Right ventricle myocardium inferior (tissue), 1 donor: ENCODE results near the gene RASSF4. TPM values are rescaled to one million over a fixed set of nuclear protein-coding genes. Genes with fewer than 3 reads are reported as not detected.

ENCODE experiments used
- ATAC-seq: fragments of 200-7000 bp; cut with Tn5 transposase; one replicate; pipeline ENCODE4 v1.9.1; 2020; ENCODE audit warnings: mild to moderate bottlenecking, moderate library complexity
- DNase-seq: peaks from one replicate; pipeline ENCODE4 v3.0.0; 2021; ENCODE audit errors: missing footprints
- intact Hi-C: fragments of 100-400 bp; cut with DNase I; formaldehyde crosslinking; loops from one replicate; pipeline ENCODE4 v1.11.0; 2022
- long read RNA-seq: library from polyadenylated mRNA; unstranded; transcript quantifications from one replicate; pipeline ENCODE4 v2.0.0, GENCODE V29; 2021
- total RNA-seq: library from RNA; stranded (reverse); fragmentation: NEBNext Ultra II Directional; extraction: Animal tissue kit (Norgen Biotek cat#: 25700); gene quantifications from one replicate; pipeline ENCODE4 v1.2.1, GENCODE V29; 2021
- donor health status: DM: no; HTN: yes; CAD: no; lungs with severe emphysema.

Gene RASSF4, protein sequence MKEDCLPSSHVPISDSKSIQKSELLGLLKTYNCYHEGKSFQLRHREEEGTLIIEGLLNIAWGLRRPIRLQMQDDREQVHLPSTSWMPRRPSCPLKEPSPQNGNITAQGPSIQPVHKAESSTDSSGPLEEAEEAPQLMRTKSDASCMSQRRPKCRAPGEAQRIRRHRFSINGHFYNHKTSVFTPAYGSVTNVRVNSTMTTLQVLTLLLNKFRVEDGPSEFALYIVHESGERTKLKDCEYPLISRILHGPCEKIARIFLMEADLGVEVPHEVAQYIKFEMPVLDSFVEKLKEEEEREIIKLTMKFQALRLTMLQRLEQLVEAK
- total RNA-seq, result 91.5 TPM
- long read RNA-seq, full-length matches to known transcripts, result 32 of 84 reads
- long read RNA-seq, partial matches to known transcripts, result 8 of 84 reads
- long read RNA-seq, other reads (novel, unspliced or antisense), result 44 of 84 reads

DNA sequence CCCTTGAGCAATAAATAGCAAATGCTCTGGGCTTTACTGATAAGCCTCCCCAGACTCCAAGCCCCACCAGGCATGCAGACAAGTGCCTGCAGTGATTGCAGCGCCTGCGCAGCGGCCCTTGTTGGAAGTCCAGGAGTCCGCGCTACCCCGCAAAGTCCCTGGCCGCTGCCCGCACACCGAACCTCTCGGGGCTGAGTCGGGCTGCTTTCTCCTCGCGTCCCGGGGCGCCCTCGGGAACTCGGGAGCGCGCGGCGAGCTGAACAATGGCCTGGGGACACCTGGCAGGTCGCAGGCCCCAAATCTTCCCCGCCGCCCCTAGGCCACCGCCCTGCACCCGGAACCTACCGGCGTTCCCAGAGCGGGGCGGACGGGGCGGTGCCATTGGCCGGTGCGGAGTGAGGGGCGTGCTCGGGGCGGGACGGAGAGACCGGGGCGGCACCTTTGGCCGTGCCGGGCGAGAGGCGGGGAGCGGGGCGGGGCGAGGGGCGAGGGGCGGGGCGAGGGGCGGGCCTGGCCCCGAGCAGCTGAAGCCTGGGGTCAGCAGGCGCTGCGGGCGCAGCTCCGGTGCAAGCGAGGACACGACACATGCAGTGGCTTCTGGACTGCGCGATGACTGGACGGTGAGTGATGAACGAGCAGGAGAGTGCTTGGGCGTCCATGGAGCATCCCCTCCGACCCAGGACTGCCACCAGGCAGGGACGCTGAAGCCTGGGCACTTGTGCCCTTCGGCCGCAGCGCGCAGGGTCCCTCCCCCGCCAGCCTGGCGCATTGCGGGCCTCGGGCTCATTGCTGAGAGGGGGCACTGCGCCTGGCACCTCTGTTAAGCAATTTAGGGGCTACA is at the start of gene RASSF4:
Gene RASSF4, plus strand, starts transcription at position 556 of the 841 bp plus-strand sequence. CDS start 10,401 bp downstream, outside the sequence.
- intact Hi-C loops, result loop anchor here (2.0 kb wide), 1 partner anchor 17 kb away; no protein-coding TSS in a partner anchor
- ATAC-seq (peak; percentile 91), DNase-seq (peak; percentile 97)

DNA sequence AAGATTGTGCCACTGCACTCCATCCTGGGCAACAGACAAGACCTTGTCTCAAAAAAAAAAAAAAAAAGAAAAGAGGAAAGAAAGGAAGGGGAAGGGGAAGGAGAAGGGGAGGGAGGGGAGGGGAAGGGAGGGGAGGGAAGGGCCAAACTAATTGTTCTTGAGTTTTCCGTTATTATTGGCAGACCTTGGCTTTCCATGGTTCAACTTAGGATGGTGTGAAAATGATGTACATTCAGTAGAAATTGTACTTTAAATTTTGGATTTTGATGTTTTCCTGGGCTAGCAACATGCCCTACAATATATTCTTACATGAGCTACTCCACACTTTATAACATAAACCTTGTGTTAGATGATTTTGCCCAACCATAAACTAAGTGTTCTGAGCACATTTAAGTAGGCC is 49.7 kb upstream of the RASSF4 start:
- intact Hi-C loops, result no loop called here
- ATAC-seq, result no peak

DNA sequence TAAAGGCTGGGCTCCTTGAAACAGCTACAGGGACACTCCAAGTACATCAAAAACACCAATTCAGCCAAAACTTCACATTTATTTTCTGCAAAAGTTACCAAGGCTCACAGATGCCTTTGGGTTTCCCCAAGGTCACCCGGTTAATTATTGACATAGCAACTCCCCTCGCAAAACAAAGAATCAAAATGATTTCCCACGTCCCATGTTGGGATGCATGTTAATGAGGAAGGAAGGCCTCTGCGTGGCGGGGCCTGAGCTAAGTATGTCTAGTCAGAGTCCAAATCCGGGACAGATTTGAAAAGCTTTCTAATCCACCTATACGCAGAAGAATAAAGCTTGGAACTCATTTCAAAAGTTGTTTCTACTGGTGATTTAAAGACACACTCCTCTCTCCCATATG is 49.0 kb upstream of the RASSF4 start:
- ATAC-seq (no peak), DNase-seq (no peak)
- intact Hi-C loops, result no loop called here

More for the DNA sequence above, 49.7 kb upstream of the RASSF4 start:
- DNase-seq, result no peak

DNA sequence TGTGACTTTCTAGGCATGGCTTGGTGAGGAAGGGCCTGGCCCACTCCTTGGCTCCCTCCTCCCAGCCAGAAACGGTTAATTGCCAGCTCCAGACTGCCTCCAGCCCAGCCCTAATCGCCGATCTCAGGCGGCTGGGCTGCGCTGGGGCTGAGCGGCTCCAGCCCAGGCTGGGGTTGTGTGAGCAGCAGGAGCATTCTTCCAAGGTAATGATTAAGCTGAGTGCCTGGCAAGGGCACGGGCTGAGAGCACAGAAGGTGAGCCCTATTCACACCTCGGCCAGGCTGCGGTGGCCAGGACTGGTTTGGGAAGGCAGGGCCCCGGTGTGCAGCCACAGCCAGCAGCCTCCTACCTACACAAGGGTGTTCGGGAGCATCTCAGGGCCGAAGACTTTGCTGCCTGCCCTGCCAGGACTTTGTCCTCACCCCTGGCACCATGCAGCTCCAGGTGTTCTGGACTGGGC is 48.5 kb upstream of the RASSF4 start, which contains the start of gene TMEM72:
Gene TMEM72, plus strand, starts transcription at position 257 of the 460 bp plus-strand sequence. Its CDS starts 176 bp downstream, at position 433.
- ATAC-seq, result peak; percentile 77
- intact Hi-C loops, result no loop called here
- DNase-seq, result no peak

DNA sequence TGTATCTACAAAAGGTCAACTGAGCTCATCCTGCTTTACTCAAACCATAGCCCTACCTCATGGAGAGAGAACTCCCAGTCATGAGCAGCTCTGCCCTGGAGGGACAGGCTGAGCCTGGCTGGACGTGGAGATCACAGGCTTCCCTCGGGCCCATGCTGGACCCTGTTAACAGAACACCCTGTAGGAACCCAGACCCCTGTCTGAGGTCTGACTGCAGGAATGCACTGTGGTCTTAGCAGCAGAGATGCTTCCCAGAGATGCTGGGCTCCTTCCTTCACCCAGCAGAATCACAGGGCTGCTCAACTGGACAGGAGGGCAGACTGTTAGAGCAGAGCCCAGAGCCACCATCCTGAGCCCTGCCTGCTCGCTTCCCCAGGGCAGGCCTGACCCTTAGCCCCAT is 47.7 kb upstream of the RASSF4 start:
- intact Hi-C loops, result no loop called here
- ATAC-seq (no peak), DNase-seq (no peak)

DNA sequence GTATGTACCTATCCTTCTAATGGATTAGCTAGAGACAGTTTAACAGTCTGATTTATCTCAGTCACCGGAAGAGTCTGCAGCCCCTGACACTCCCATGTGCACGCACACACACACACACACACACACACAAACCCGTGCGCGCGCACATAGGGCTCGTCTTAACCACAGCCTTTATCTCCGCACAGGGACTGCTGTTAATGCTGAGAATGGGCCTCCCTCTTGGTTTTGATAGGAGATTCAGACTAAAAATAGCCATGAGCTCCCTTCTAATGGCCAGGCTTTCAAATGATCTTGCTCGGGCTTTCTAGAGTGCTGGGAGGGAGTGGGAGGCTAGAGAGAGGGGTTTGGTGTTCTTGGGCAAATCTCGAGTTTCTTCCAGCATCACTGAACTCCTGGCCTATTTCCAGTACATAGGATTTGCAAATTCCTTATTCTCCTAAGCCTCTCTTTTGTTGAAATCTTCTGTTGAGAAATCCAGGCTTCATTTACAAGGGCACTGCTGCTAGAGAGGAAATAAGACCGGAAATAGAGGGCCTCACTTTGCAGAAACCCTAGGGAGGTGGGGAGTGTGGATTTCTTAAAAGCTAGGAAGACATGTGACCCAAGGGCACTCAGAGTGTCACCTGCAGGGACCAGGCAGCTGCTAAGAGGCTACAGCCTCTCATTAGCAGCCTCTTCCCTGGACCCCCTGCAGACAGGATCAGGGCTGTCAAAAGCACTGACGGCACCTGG is 46.1 kb upstream of the RASSF4 start:
- intact Hi-C loops, result no loop called here
- ATAC-seq, result peak; percentile 15

DNA sequence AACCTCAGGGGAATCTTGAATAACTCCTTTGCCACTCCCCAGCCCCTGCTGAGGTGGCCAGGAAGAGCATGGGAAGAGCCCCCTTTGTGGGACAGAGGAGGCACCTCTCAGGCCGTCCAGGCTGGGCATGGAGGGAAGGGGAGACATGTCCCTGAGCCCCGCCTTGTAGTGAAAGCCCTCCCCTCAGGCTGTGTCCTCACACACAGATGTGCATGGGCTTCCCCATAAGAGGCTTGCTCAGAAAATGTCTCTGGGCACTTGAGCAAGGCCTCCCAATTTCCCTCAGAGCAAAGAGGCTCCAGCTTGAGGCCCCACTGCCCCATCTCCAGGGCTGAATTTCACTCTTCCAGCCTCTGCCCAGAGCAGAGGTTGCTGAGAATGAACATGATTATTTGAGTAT is 44.7 kb upstream of the RASSF4 start:
- no peak for ATAC-seq
- no peak for DNase-seq
- intact Hi-C loops, result no loop called here

More for the DNA sequence above, 46.1 kb upstream of the RASSF4 start:
- no peak for DNase-seq

DNA sequence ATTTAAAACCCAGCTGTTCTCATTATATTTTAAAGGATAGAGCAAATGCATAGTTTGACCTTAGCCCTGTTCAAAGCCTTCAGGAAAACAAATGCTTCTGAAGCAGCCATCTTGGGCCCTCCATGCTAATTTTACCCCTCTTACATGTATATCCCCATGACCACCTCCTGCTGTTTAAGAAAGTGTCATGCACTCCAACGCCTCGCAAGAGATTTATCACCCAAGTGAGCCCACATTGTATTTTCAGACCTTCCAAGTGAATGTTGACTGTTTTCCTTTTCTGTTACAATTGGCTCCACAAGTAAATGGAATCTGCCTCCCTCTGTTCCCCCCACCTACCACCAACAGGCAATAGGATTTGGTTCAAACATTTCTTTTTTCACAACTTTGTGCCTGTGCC is 43.2 kb upstream of the RASSF4 start:
- intact Hi-C loops, result no loop called here
- ATAC-seq (no peak), DNase-seq (no peak)

DNA sequence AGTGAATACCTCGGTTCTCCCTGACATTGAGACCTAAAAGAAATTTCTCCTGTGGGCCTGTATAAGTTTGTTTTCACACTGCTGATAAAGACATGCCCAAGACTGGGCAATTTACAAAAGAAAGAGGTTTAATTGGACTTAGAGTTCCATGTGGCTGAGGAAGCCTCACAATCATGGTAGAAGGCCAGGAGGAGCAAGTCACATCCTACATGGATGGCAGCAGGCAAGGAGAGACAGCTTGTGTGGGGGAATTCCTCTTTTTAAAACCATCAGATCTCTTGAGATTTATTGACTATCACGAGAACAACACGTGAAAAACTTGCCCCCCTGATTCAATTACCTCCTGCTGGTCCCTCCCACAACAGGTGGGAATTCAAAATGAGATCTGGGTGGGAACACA is 41.8 kb upstream of the RASSF4 start:
- no peak for ATAC-seq
- no peak for DNase-seq

DNA sequence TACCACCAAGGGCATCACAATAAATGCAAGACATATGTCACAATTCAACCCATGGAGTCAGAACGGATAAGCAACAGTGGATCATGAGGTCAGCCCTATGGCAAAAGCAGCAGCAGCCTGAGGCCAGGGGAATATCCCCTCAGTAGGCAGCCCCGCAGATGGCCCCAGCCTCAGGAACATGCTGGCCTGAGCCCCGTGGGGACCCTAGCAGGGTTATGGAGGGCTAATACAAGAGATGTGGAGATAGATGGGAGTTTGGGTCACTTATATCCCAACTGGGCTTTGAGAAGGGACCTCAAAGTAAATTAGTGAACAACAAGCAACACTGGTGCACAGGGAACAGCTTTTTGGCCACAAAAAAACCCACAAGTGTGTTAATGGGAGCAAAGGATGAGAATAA is 39.4 kb upstream of the RASSF4 start:
- intact Hi-C loops, result no loop called here
- no peak for ATAC-seq
- no peak for DNase-seq

More for the DNA sequence above, 41.8 kb upstream of the RASSF4 start:
- intact Hi-C loops, result no loop called here

DNA sequence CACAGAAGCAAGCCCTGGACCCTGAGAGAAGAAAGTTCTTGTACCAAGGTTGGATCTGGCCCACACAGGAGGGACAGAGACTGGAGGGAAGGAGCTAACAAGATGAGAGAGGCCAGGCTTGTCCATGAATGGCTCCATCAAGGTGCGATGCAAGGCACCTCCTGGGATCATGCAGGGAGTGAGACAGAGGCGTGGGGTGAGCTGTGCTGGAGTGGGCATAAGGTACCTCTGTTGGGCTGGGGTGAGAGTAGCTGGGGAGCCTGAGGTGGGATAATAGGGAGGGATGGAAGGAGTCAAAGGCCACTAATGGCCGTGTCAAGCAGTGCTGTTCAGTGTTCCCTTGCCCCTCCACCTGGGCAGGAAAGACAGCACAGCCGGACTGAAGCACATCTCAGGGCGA is 38.5 kb upstream of the RASSF4 start:
- DNase-seq (no peak), ATAC-seq (no peak)
- intact Hi-C loops, result no loop called here

DNA sequence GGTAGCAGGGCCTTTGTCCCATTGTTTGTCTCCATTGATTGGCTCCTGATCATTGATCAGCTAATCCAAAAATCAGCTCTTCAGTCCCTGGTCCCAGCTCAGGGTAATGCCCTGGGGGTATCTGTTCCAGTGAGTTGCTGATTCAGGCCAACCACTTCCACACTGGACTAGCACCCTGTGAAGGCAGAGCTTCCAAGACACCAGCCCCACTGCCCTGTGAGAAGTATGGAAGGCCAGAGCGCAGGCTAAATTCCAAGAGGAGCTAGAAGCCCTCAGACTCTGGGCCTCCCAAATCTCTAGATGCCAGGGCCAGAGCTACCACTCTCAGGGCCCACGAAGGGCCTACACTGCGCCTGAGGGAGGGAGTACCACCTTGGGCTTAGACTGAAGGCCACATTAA is 38.1 kb upstream of the RASSF4 start:
- DNase-seq, result no peak
- ATAC-seq, result no peak
- intact Hi-C loops, result no loop called here

DNA sequence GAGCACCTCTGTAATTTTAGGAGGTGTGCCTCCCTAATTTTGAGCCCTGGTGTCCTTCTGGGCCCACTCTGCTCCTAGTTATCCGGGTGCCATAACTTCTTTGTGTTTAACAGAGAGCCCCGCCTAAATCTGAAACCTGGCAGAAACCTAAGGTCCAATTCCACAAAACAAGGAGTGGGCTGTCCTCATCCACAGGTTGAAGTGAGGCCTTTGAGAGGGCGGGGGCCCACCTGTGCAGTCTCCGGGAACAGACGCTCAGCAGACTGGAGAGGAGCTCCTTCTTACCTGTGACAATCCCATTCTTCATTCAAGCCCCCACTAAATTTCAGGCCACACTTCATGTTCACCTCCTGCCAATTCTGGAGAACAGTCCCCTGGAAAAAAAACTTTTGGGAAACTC is 37.6 kb upstream of the RASSF4 start:
- intact Hi-C loops, result no loop called here
- DNase-seq (no peak), ATAC-seq (no peak)

DNA sequence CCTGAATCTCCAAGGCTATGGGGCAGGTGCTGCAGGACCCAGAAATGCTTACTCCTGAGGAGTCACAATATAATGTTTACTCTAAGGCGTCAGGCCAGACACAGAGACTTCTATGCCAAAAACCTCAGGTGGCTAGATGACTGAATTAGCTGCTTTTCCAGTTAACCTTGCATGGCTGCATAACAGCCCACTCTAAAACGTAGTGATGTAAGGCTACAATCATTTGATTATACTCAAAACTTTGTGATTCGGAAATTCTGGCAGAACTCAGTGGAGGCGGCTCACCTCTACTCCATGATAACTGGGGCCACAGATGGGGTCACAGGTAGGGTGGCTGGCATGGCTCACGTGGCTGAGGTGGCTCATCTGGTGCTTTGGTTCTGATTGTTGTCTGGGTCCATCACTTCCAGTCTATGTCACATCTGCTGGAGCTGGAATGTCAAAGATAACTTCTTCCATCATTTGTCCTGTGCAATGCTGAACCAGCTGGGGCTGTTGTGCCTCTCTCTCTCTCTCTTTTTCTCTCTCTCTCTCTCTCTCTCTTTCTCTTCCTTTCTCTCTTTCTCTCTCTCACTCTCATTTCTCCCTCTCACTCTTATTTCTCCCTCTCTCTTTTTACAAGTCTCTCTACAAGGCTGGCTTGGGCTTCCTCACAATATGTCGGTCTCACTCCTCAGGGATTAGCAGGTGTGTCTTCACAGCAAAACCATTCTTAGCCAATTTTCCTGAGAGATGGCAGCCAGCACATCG is 36.6 kb upstream of the RASSF4 start:
- intact Hi-C loops, result no loop called here
- no peak for DNase-seq
- ATAC-seq, result no peak

DNA sequence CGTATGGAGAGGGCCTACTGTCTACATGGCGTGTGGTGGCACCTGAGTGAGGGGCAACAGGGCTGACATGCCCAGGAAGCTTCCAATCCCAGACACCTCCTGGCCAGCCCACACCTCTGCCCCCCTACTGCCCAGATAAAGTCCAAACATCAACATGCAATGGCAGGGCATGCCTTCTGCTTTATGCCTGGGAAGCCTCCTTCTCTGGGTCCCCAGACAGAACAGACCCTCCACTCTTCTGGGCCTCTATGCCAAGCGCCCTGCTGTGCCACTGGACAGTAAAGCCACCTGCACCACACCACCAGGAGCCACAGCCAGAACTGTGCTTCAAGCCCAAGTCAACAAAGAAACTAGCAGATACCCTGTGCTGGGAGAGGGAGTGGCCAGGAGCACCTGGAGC is 36.0 kb upstream of the RASSF4 start:
- no peak for DNase-seq
- no peak for ATAC-seq
- intact Hi-C loops, result no loop called here

DNA sequence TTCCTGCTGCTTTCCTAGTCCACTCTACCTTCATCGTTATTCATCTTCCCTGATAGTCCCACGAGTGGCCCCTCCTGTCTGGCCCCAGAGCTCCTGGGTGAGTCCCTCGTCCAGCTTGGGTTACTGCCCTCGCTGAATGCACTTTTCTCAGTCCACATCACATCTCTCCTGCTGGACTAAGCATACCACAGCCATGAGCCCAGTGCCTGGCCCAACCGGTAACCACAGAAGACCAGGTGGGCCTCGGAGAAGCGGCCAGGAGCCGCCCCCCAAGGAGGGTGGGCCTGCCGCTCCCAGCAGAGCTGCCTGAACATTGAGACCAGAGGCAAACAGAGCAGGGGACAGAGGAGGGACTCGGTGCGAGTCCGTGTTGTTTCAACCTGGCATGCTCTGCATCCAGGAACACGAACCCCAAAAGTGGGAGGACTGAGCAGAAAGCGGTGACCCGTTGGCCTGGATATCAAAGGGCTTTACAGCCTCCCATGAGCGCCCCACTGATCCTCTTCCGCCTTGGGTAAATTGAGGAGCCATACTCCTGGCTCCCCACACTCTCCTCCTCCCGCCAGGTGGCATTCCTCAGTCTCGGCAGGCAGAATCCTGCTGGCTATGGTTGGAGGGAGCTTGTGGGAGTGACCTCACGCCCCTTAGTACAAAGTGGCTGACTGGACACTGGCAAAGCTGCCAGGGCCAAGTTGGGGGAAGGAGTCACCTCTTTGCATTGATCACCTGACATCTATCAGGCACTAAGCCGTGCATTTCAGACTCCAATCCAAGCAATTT is 35.2 kb upstream of the RASSF4 start:
- ATAC-seq (no peak), DNase-seq (no peak)
- intact Hi-C loops, result no loop called here

DNA sequence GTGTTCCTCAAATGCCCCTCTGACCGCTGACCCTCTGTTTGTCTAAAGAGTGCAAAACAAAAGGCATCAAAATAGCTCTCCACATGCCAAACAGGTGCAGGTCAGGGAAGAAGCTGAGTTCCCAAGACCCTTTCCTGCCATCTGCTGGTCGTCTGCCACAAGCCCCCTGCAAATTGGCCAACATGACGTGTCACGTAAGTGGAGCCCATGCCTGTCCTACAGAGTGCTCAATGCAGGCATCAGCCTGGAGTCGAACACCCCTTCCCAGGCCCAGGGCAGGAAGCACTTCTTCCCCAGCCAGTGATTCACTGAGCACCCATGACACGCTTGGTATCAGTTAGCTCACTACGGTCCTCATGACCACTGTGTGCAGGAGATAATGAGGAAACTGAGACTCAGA is 34.4 kb upstream of the RASSF4 start:
- no peak for ATAC-seq
- intact Hi-C loops, result no loop called here
- DNase-seq, result no peak
